Vagina (tissue), 2 donors: ENCODE data around the gene NUDT1. TPM values are rescaled to one million over a fixed set of nuclear protein-coding genes. Genes with fewer than 3 reads are reported as not detected.

Experiments
- DNase-seq, 2 donors: peaks; one replicate each; pipeline ENCODE4 v3.0.0-alpha.2; 2017; ENCODE audit errors: extremely low spot score in 2 of 2
- H3K27ac ChIP-seq: fragments of 200-600 bp; sonication (generic); one replicate; pipeline ENCODE4 v1.5.1; 2019
- H3K27me3 ChIP-seq: fragments of 200-600 bp; sonication (generic); one replicate; pipeline ENCODE4 v1.5.1; 2019
- H3K36me3 ChIP-seq, 2 donors: fragments of 200-600 bp; sonication (generic); one replicate each; pipeline ENCODE4 v1.5.1; 2017 to 2019
- H3K4me1 ChIP-seq: fragments of 200-600 bp; sonication (generic); one replicate; pipeline ENCODE4 v1.5.1; 2019
- H3K4me3 ChIP-seq, 2 donors: fragments of 200-600 bp; sonication (generic); 1 replicate in 1 of 2; 2 replicates in 1 of 2; pipeline ENCODE4 v1.5.1; 2016 to 2019
- H3K9me3 ChIP-seq: fragments of 200-600 bp; sonication (generic); one replicate; pipeline ENCODE4 v1.5.1; 2019
- CTCF ChIP-seq, 3 experiments: fragments of 450-650 bp in 2 of 3; fragments of 200-600 bp in 1 of 3; sonication (generic) in 1 of 3; IDR thresholded peaks; one replicate each; pipeline ENCODE4 v1.5.1; 2017 to 2019; ENCODE audit warnings: antibody characterized with exemption in 3 of 3, mild to moderate bottlenecking in 2 of 3, moderate library complexity in 2 of 3
- POLR2A ChIP-seq, 2 donors: fragments of 450-650 bp; IDR thresholded peaks; one replicate each; pipeline ENCODE4 v1.6.1; 2017; ENCODE audit warnings: antibody characterized with exemption in 2 of 2, mild to moderate bottlenecking in 2 of 2, moderate library complexity in 2 of 2
- POLR2AphosphoS5 ChIP-seq, 2 donors: sonication (generic); formaldehyde crosslinking; IDR thresholded peaks; one replicate each; pipeline ENCODE4 v1.9.0; 2017; ENCODE audit warnings: antibody characterized with exemption in 2 of 2, mild to moderate bottlenecking in 2 of 2, low read depth in 1 of 2; ENCODE audit not compliant: insufficient read depth in 1 of 2
- intact Hi-C: fragments of 100-400 bp; cut with DNase I; formaldehyde crosslinking; loops from one replicate; pipeline ENCODE4 v1.15.1; 2023
- total RNA-seq: library from RNA; depleted of rRNA; stranded (reverse); fragments of >200 nt; gene quantifications from one replicate; pipeline ENCODE4 v1.2.3, GENCODE V29; 2016

NUDT1 gene
- total RNA-seq, 1 donor from 2014 or later: 19.4 TPM

- H3K4me3 ChIP-seq: no peak overlapping the region
- peaks cover 6% of the 10 kb centered on the region for H3K4me1 ChIP-seq
- TF ChIP-seq POLR2AphosphoS5 (IDR thresholded peaks at IDR 0.05; ENCODE audit: insufficient read depth in 1 of 2, low read depth in 1 of 2): no peak
- no peak for TF ChIP-seq CTCF (IDR thresholded peaks at IDR 0.05)
- H3K27me3 ChIP-seq: no peaks in the 10 kb centered on the region
- intact Hi-C loops: no loop called here
- no peaks in the 10 kb centered on the region for H3K9me3 ChIP-seq
- no peak overlapping the region for H3K27ac ChIP-seq
- H3K36me3 ChIP-seq: peaks cover 0 to 10% of the 10 kb centered on the region in 2 donors
- no peak for DNase-seq
Observed at GRCh38 chr7:2269991-2270460, 28.0 kb downstream of the NUDT1 start.

GRCh38 chr7:2270495-2270894 is 28.5 kb downstream of the NUDT1 start:
- Histone ChIP-seq H3K4me3 (no peak overlapping the region), H3K27ac (no peak overlapping the region), H3K4me1 (peaks cover 6% of the 10 kb centered on the region), H3K9me3 (no peaks in the 10 kb centered on the region), H3K36me3 (peaks cover 0 to 10% of the 10 kb centered on the region in 2 donors), H3K27me3 (no peaks in the 10 kb centered on the region)
- no peak for DNase-seq
- intact Hi-C loops: no loop called here
- TF ChIP-seq CTCF (IDR thresholded peaks at IDR 0.05): no peak
- no peak for TF ChIP-seq POLR2AphosphoS5 (IDR thresholded peaks at IDR 0.05; ENCODE audit: insufficient read depth in 1 of 2, low read depth in 1 of 2)
- TF ChIP-seq POLR2A (IDR thresholded peaks at IDR 0.05): no peak

GRCh38 chr7:2271273-2272026 is 29.4 kb downstream of the NUDT1 start:
- Histone ChIP-seq H3K27ac (no peak overlapping the region), H3K9me3 (no peaks in the 10 kb centered on the region), H3K4me1 (peaks cover 6% of the 10 kb centered on the region), H3K4me3 (no peak overlapping the region), H3K36me3 (peaks cover 0 to 10% of the 10 kb centered on the region in 2 donors), H3K27me3 (no peaks in the 10 kb centered on the region)
- no peak for DNase-seq
- TF ChIP-seq CTCF (IDR thresholded peaks at IDR 0.05) (no peak), POLR2A (IDR thresholded peaks at IDR 0.05) (no peak), POLR2AphosphoS5 (IDR thresholded peaks at IDR 0.05; ENCODE audit: insufficient read depth in 1 of 2, low read depth in 1 of 2) (no peak)
- intact Hi-C loops: no loop called here

GRCh38 chr7:2272031-2272430 is 30.0 kb downstream of the NUDT1 start:
- no peak for TF ChIP-seq POLR2A (IDR thresholded peaks at IDR 0.05)
- no peak for TF ChIP-seq POLR2AphosphoS5 (IDR thresholded peaks at IDR 0.05; ENCODE audit: insufficient read depth in 1 of 2, low read depth in 1 of 2)
- TF ChIP-seq CTCF (IDR thresholded peaks at IDR 0.05): no peak
- intact Hi-C loops: no loop called here
- Histone ChIP-seq H3K4me1 (peaks cover 6% of the 10 kb centered on the region), H3K27ac (no peak overlapping the region), H3K4me3 (no peak overlapping the region), H3K27me3 (no peaks in the 10 kb centered on the region), H3K36me3 (peaks cover 0 to 10% of the 10 kb centered on the region in 2 donors), H3K9me3 (no peaks in the 10 kb centered on the region)
- no peak for DNase-seq

- no peak overlapping the region for H3K4me3 ChIP-seq
- intact Hi-C loops: no loop called here
- H3K4me1 ChIP-seq: peaks cover 6% of the 10 kb centered on the region
- H3K36me3 ChIP-seq: peaks cover 0 to 10% of the 10 kb centered on the region in 2 donors
- no peak for TF ChIP-seq POLR2AphosphoS5 (IDR thresholded peaks at IDR 0.05; ENCODE audit: insufficient read depth in 1 of 2, low read depth in 1 of 2)
- no peak for TF ChIP-seq CTCF (IDR thresholded peaks at IDR 0.05)
- TF ChIP-seq POLR2A (IDR thresholded peaks at IDR 0.05): no peak
- H3K27ac ChIP-seq: no peak overlapping the region
- H3K9me3 ChIP-seq: no peaks in the 10 kb centered on the region
- no peak for DNase-seq
- no peaks in the 10 kb centered on the region for H3K27me3 ChIP-seq
Observed at GRCh38 chr7:2273866-2274265, 31.8 kb downstream of the NUDT1 start.
